Peyer's patch (tissue), 4 donors: Measurements from ENCODE around the gene CACHD1. TPM values are rescaled to one million over a fixed set of nuclear protein-coding genes. Genes with fewer than 3 reads are reported as not detected.

Experiments
- DNase-seq, 3 donors: peaks; one replicate each; pipeline ENCODE4 v3.0.0-alpha.2; 2017 to 2019
- H3K27ac ChIP-seq, 4 donors: fragments of 200-600 bp; sonication (generic); one replicate each; pipeline ENCODE4 v1.5.1; 2016 to 2019
- H3K27me3 ChIP-seq, 2 donors: fragments of 200-600 bp; sonication (generic); one replicate each; pipeline ENCODE4 v1.5.1; 2019
- H3K36me3 ChIP-seq, 3 donors: fragments of 200-600 bp; sonication (generic); one replicate each; pipeline ENCODE4 v1.5.1; 2016 to 2019
- H3K4me1 ChIP-seq, 4 donors: fragments of 200-600 bp; sonication (generic); one replicate each; pipeline ENCODE4 v1.5.1; 2016 to 2019
- H3K4me3 ChIP-seq, 4 donors: fragments of 200-600 bp; sonication (generic); 1 replicate in 3 of 4; 2 replicates in 1 of 4; pipeline ENCODE4 v1.5.1; 2016 to 2019; ENCODE audit warnings: mild to moderate bottlenecking in 1 of 4
- H3K9me3 ChIP-seq, 4 donors: fragments of 200-600 bp; sonication (generic); one replicate each; pipeline ENCODE4 v1.5.1; 2016 to 2019; ENCODE audit warnings: mild to moderate bottlenecking in 1 of 4
- CTCF ChIP-seq, 6 experiments: fragments of 450-650 bp in 4 of 6; fragments of 200-600 bp in 2 of 6; sonication (generic) in 1 of 6; IDR thresholded peaks; one replicate each; pipeline ENCODE4 v1.5.1; 2017 to 2019; ENCODE audit warnings: antibody characterized with exemption in 6 of 6, mild to moderate bottlenecking in 3 of 6, moderate library complexity in 1 of 6
- POLR2A ChIP-seq, 2 donors: fragments of 450-650 bp; IDR thresholded peaks; one replicate each; pipeline ENCODE4 v1.5.1; 2017; ENCODE audit warnings: antibody characterized with exemption in 2 of 2, mild to moderate bottlenecking in 2 of 2, moderate library complexity in 2 of 2
- total RNA-seq, 4 donors: library from RNA; depleted of rRNA; stranded (reverse); fragments of >200 nt; gene quantifications; one replicate each; pipeline ENCODE4 v1.1.0, GENCODE V29; 2016

CACHD1 gene
- total RNA-seq, 4 donors from 2014 or later = 3.3 to 10.7 (median 6.3) TPM

GRCh38 chr1:64659478-64660138 lies 189.7 kb downstream of the CACHD1 start:
- Histone ChIP-seq H3K4me1 (no peaks in the 10 kb centered on the region), H3K36me3 (no peaks in the 10 kb centered on the region), H3K27ac (no peak overlapping the region), H3K4me3 (no peak overlapping the region), H3K27me3 (no peaks in the 10 kb centered on the region), H3K9me3 (no peaks in the 10 kb centered on the region)
- TF ChIP-seq CTCF (IDR thresholded peaks at IDR 0.05) (no peak), POLR2A (IDR thresholded peaks at IDR 0.05) (no peak)
- no peak for DNase-seq

- H3K9me3 ChIP-seq = no peaks in the 10 kb centered on the region
- TF ChIP-seq CTCF (IDR thresholded peaks at IDR 0.05) = peak in 1 of 6 experiments; percentile 12
- TF ChIP-seq POLR2A (IDR thresholded peaks at IDR 0.05) = no peak
- H3K4me1 ChIP-seq = no peaks in the 10 kb centered on the region
- no peak for DNase-seq
- H3K27me3 ChIP-seq = no peaks in the 10 kb centered on the region
- H3K27ac ChIP-seq = no peak overlapping the region
- no peaks in the 10 kb centered on the region for H3K36me3 ChIP-seq
- H3K4me3 ChIP-seq = no peak overlapping the region
Observed at GRCh38 chr1:64663668-64664067, 193.7 kb downstream of the CACHD1 start.

- Histone ChIP-seq H3K27ac (no peak overlapping the region), H3K4me3 (no peak overlapping the region), H3K4me1 (no peaks in the 10 kb centered on the region), H3K27me3 (no peaks in the 10 kb centered on the region), H3K9me3 (no peaks in the 10 kb centered on the region), H3K36me3 (no peaks in the 10 kb centered on the region)
- TF ChIP-seq POLR2A (IDR thresholded peaks at IDR 0.05) (no peak), CTCF (IDR thresholded peaks at IDR 0.05) (no peak)
- DNase-seq = no peak
Observed at GRCh38 chr1:64664299-64664698, 194.4 kb downstream of the CACHD1 start.

DNA sequence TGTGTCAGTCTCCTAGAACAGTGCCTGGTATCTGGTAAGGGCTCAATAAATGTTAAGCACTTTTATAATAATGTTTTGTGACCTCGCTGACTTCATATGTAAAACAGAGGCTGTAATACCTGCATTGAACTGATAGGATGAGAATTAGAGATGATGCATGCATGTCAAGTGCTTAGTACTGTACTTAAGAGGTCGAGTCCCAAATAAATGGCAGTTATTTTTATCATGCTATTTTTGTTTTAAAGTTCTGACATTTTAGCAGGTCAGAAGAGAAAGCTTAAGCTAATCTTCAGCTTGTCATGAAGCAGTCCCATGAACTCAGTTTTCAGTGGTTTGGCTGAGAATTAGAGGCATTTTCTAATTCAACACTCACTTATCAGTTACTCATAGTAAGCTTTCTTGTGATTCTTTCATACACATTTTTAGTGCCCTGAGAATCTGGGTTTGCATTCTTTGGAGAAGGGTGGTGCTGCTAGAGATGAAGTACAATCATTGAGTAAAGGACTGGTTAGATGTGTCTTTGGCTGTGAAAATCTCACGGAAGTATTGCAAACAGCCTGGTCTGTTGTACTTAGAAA lies 199.3 kb downstream of the CACHD1 start:
- Histone ChIP-seq H3K27me3 (no peaks in the 10 kb centered on the region), H3K4me1 (no peaks in the 10 kb centered on the region), H3K36me3 (no peaks in the 10 kb centered on the region), H3K27ac (no peak overlapping the region), H3K9me3 (no peaks in the 10 kb centered on the region), H3K4me3 (no peak overlapping the region)
- TF ChIP-seq CTCF (IDR thresholded peaks at IDR 0.05) (no peak), POLR2A (IDR thresholded peaks at IDR 0.05) (no peak)
- no peak for DNase-seq

DNA sequence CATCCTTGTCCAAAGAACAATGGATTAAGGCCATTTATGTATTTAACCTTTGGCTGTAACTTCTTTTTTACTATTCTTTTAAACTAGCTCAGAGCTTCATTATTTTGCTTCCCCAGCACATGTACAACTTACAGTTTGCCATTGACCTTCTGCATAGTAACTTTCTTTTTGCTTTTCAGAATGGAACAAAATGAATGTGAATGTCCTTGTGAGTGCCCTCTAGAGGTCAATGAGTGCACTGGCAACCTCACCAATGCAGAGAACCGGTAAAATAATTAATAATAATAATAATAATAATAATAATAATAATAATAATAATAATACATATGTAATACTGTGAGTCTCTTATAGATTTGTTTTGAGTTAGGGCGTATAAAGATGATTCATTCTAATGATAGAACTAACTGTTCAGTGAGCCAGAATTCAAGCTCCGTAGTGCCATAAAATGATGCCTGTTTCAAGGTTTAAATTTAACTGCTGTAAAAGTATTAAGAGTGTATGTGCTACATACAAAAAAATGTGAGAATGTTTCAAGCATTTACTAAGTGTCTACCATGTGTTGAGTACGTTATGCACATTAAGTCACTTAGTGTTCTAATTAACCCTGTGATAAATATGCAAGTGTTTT lies 205.9 kb downstream of the CACHD1 start:
- Histone ChIP-seq H3K27me3 (no peaks in the 10 kb centered on the region), H3K36me3 (peaks cover 0 to 6% (median 0%) of the 10 kb centered on the region in 3 donors), H3K27ac (no peak overlapping the region), H3K9me3 (no peaks in the 10 kb centered on the region), H3K4me3 (no peak overlapping the region), H3K4me1 (no peaks in the 10 kb centered on the region)
- TF ChIP-seq POLR2A (IDR thresholded peaks at IDR 0.05) (no peak), CTCF (IDR thresholded peaks at IDR 0.05) (peak in 5 of 6 experiments; percentile 15 to 63 (median 45))
- DNase-seq = no peak
